Measurements from ENCODE around the gene C4BPA. TPM values are rescaled to one million over a fixed set of nuclear protein-coding genes. Genes with fewer than 3 reads are reported as not detected.
A peak's percentile ranks its signal among the peaks of the same experiment; 100 is the strongest.

The C4BPA gene
- total RNA-seq, 1 experiment from 2014 or later = not detected

DNA sequence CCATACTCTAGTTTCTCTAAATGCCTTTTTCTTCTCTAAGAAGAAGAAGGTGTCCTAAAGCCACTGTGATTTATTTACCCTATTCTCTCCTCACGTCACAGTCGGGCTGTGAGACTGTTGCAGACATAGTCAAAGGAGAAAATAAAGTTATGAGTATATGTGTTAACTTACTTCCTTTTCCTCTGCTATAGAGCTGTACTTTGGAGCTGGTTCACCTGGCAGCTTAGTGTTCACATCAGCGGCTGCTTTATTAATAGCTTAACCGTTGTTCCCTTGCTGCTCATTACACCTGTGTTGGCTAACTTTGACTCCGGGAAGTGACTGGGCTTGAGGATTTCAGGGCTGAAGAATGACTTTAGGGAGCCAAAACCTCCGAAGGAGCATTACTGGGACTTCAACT is 47.4 kb upstream of the C4BPA start:
- peak overlapping the region in 1 of 3 experiments; percentile 6; a peak in 1 of 7 replicates for H3K27ac Mint-ChIP-seq
- H3K4me3 Mint-ChIP-seq = no peak overlapping the region; a peak in 1 of 5 replicates
- H3K36me3 Mint-ChIP-seq (ENCODE audit: insufficient read depth in 1 of 3, low read depth in 3 of 3) = peaks cover 0 to 11% (median 0%) of the 10 kb centered on the region in 3 experiments; a peak in 3 of 7 replicates
- TF ChIP-seq, protein P1, sequence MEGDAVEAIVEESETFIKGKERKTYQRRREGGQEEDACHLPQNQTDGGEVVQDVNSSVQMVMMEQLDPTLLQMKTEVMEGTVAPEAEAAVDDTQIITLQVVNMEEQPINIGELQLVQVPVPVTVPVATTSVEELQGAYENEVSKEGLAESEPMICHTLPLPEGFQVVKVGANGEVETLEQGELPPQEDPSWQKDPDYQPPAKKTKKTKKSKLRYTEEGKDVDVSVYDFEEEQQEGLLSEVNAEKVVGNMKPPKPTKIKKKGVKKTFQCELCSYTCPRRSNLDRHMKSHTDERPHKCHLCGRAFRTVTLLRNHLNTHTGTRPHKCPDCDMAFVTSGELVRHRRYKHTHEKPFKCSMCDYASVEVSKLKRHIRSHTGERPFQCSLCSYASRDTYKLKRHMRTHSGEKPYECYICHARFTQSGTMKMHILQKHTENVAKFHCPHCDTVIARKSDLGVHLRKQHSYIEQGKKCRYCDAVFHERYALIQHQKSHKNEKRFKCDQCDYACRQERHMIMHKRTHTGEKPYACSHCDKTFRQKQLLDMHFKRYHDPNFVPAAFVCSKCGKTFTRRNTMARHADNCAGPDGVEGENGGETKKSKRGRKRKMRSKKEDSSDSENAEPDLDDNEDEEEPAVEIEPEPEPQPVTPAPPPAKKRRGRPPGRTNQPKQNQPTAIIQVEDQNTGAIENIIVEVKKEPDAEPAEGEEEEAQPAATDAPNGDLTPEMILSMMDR (conservative IDR thresholded peaks at IDR 0.05) = no peak
- H3K4me1 ChIP-seq (ENCODE audit: insufficient read depth, low read length) = no peaks in the 10 kb centered on the region
- no peak overlapping the region for H3K18ac ChIP-seq (ENCODE audit: insufficient read length, low read depth, low read length)
- no peak overlapping the region for H3K27ac ChIP-seq (ENCODE audit: insufficient read length, low read depth, low read length)
- H3K4me2 ChIP-seq (ENCODE audit: insufficient read depth, insufficient read length, low read length) = no peak overlapping the region
- no peaks in the 10 kb centered on the region for H3K9me3 Mint-ChIP-seq
- no peak overlapping the region for H3K56ac ChIP-seq (ENCODE audit: insufficient read length, low read depth, low read length)
- H3K79me2 ChIP-seq (ENCODE audit: insufficient read depth, low read length) = no peaks in the 10 kb centered on the region
- H4K8ac ChIP-seq (replicated peaks; ENCODE audit: insufficient read length, low read depth, low read length) = no peak overlapping the region
- H2BK120ac ChIP-seq (ENCODE audit: low read depth, low read length, poor library complexity, severe bottlenecking) = no peak overlapping the region
- no peak overlapping the region for H3K9ac ChIP-seq (ENCODE audit: extremely low read depth, insufficient read length, low read length)
- no peak for DNase-seq
- H3K23ac ChIP-seq (ENCODE audit: insufficient read length, low read depth, low read length) = no peak overlapping the region
- no peaks in the 10 kb centered on the region for H3K27me3 ChIP-seq (ENCODE audit: insufficient read depth, low read length)
- no peak overlapping the region for H2BK12ac ChIP-seq (ENCODE audit: insufficient read length, low read depth, low read length)
- no peaks in the 10 kb centered on the region for H3K9me3 ChIP-seq (ENCODE audit: control insufficient read depth, low read depth, low read length)
- H2BK15ac ChIP-seq (ENCODE audit: low read depth, low read length) = no peak overlapping the region
- H4K91ac ChIP-seq (ENCODE audit: insufficient read length, low read depth, low read length) = no peak overlapping the region
- H4K20me1 ChIP-seq (ENCODE audit: control insufficient read depth, insufficient read depth, insufficient read length) = no peaks in the 10 kb centered on the region
- H2BK5ac ChIP-seq (ENCODE audit: insufficient read length, low read length) = no peak overlapping the region
- no peak overlapping the region for H2AK5ac ChIP-seq (ENCODE audit: insufficient read length, low read length)
- no peak overlapping the region for H4K5ac ChIP-seq (ENCODE audit: insufficient read length, low read depth, low read length)
- no peaks in the 10 kb centered on the region for H3K79me1 ChIP-seq (ENCODE audit: insufficient read depth, low read depth, low read length, poor library complexity, severe bottlenecking)
- no peak overlapping the region for H2AFZ ChIP-seq (ENCODE audit: low read length)
- no peak overlapping the region for H3K14ac ChIP-seq (ENCODE audit: insufficient read depth, low read length)
- H3K23me2 ChIP-seq (ENCODE audit: insufficient read length, low read depth, low read length, poor library complexity, severe bottlenecking) = peaks cover 7% of the 10 kb centered on the region
- WGBS (ENCODE audit: extremely low coverage, insufficient read length, low lambda C conversion rate) = no CpG with 5 or more reads among the region's 6 CpGs
- H2BK20ac ChIP-seq (ENCODE audit: low read depth, low read length, poor library complexity, severe bottlenecking) = no peak overlapping the region
- peaks cover 17 to 18% of the 10 kb centered on the region in 2 experiments for H3K4me1 Mint-ChIP-seq
- H3K4ac ChIP-seq (ENCODE audit: low read depth, low read length) = no peak overlapping the region
- H3T11ph ChIP-seq (ENCODE audit: low read length) = no peak overlapping the region
- peaks cover 1% of the 10 kb centered on the region for H3K27me3 Mint-ChIP-seq (ENCODE audit: low read depth)

All from H9 (cell line).